HL-60/S4 (cell line): Measurements from ENCODE around the gene PLCB4.

Source experiments
- in situ Hi-C: fragments of 300-500 bp; cut with MboI; formaldehyde crosslinking; loops from 2 replicates; pipeline ENCODE4 v1.14.3; 2022; ENCODE audit warnings: low sequenced_read_pairs

PLCB4 gene

GRCh38 chr20:9100691-9101090, 31.8 kb downstream of the PLCB4 start:
- in situ Hi-C loops: no loop called here

- in situ Hi-C loops: no loop called here
Observed at GRCh38 chr20:9102456-9102855, 33.6 kb downstream of the PLCB4 start.

GRCh38 chr20:9103955-9104354, 35.1 kb downstream of the PLCB4 start:
- in situ Hi-C loops: no loop called here

- in situ Hi-C loops: no loop called here
Observed at GRCh38 chr20:9108260-9108659, 39.4 kb downstream of the PLCB4 start.

GRCh38 chr20:9109566-9109965, 40.7 kb downstream of the PLCB4 start:
- in situ Hi-C loops: no loop called here

- in situ Hi-C loops: no loop called here
Observed at GRCh38 chr20:9110365-9110764, 41.5 kb downstream of the PLCB4 start.

- in situ Hi-C loops: no loop called here
Observed at GRCh38 chr20:9110916-9111432, 42.1 kb downstream of the PLCB4 start.

- in situ Hi-C loops: no loop called here
Observed at GRCh38 chr20:9112541-9113515, 43.9 kb downstream of the PLCB4 start.

GRCh38 chr20:9114709-9115108, 45.8 kb downstream of the PLCB4 start:
- in situ Hi-C loops: no loop called here

- in situ Hi-C loops: no loop called here
Observed at GRCh38 chr20:9117548-9117947, 48.7 kb downstream of the PLCB4 start.

- in situ Hi-C loops: no loop called here
Observed at GRCh38 chr20:9119776-9120175, 50.9 kb downstream of the PLCB4 start.

- in situ Hi-C loops: no loop called here
Observed at GRCh38 chr20:9121211-9121610, 52.3 kb downstream of the PLCB4 start.

- in situ Hi-C loops: no loop called here
Observed at GRCh38 chr20:9122571-9122970, 53.7 kb downstream of the PLCB4 start.

GRCh38 chr20:9126527-9126926, 57.6 kb downstream of the PLCB4 start:
- in situ Hi-C loops: no loop called here

- in situ Hi-C loops: no loop called here
Observed at GRCh38 chr20:9128568-9128967, 59.7 kb downstream of the PLCB4 start.

GRCh38 chr20:9129756-9130155, 60.9 kb downstream of the PLCB4 start:
- in situ Hi-C loops: no loop called here

GRCh38 chr20:9130521-9130920, 61.6 kb downstream of the PLCB4 start:
- in situ Hi-C loops: no loop called here

GRCh38 chr20:9131841-9132240, 63.0 kb downstream of the PLCB4 start:
- in situ Hi-C loops: no loop called here

GRCh38 chr20:9134346-9134745, 65.5 kb downstream of the PLCB4 start:
- in situ Hi-C loops: no loop called here

- in situ Hi-C loops: no loop called here
Observed at GRCh38 chr20:9136114-9136513, 67.2 kb downstream of the PLCB4 start.

GRCh38 chr20:9137001-9137400, 68.1 kb downstream of the PLCB4 start:
- in situ Hi-C loops: no loop called here

- in situ Hi-C loops: no loop called here
Observed at GRCh38 chr20:9139106-9139833, 70.4 kb downstream of the PLCB4 start.
